Embryonic facial prominence (tissue), 1 donor: ENCODE data around the gene SELPLG.
"Not testable (repeated sequence)": the region's sequence is repeated elsewhere in the genome, so short reads cannot be mapped to it uniquely, and the experiment has no call there.

Experiments used
- DNase-seq: peaks from one replicate; pipeline ENCODE4 v3.0.0-alpha.2; 2016; ENCODE audit errors: extremely low spot score

The SELPLG gene

GRCh38 chr12:108619369-108620160 lies 14.1 kb downstream of the SELPLG start:
- DNase-seq: no peak

- DNase-seq: not testable (repeated sequence)
These were observed 14.8 kb downstream of the SELPLG start for GRCh38 chr12:108618953-108619274.

- DNase-seq: peak; percentile 70
These were observed 15.4 kb downstream of the SELPLG start for GRCh38 chr12:108618079-108618952.

GRCh38 chr12:108616941-108617858 lies 16.5 kb downstream of the SELPLG start:
- DNase-seq: no peak

- DNase-seq: no peak
These were observed 17.3 kb downstream of the SELPLG start for GRCh38 chr12:108616359-108616758.

- no peak for DNase-seq
These were observed 17.8 kb downstream of the SELPLG start for GRCh38 chr12:108615918-108616317.

- DNase-seq: no peak
These were observed 19.1 kb downstream of the SELPLG start for GRCh38 chr12:108614639-108615038.

GRCh38 chr12:108614041-108614440 lies 19.7 kb downstream of the SELPLG start:
- DNase-seq: no peak

- no peak for DNase-seq
These were observed 20.1 kb downstream of the SELPLG start for GRCh38 chr12:108613548-108613947.

GRCh38 chr12:108612788-108613282 lies 20.9 kb downstream of the SELPLG start:
- no peak for DNase-seq

GRCh38 chr12:108611884-108612415 lies 21.7 kb downstream of the SELPLG start:
- DNase-seq: no peak

- DNase-seq: no peak
These were observed 22.7 kb downstream of the SELPLG start for GRCh38 chr12:108610856-108611605.

GRCh38 chr12:108610336-108610815 lies 23.3 kb downstream of the SELPLG start:
- no peak for DNase-seq

GRCh38 chr12:108609537-108610335 lies 24.0 kb downstream of the SELPLG start:
- DNase-seq: peak; percentile 76

- DNase-seq: no peak
These were observed 25.1 kb downstream of the SELPLG start for GRCh38 chr12:108608616-108609015.

- no peak for DNase-seq
These were observed 25.6 kb downstream of the SELPLG start for GRCh38 chr12:108607981-108608600.

GRCh38 chr12:108606492-108606891 lies 27.2 kb downstream of the SELPLG start:
- DNase-seq: no peak

GRCh38 chr12:108605690-108606406 lies 27.8 kb downstream of the SELPLG start:
- DNase-seq: no peak
